ENCODE data around the gene AZIN2.
"Not testable (repeated sequence)": the region's sequence is repeated elsewhere in the genome, so short reads cannot be mapped to it uniquely, and the experiment has no call there.

DNA sequence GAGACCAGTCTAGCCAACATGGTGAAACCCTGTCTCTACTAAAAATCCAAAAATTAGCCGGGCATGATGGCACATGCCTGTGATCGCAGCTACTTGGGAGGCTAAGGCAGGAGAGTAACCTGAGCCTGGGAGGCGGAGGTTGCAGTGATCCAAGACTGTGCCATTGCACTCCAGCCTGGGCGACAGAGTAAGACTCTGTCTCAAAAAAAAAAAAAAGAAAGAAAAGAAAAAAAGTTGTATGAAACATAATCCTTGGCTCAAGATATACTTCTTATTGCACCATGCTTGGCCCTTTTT, 19.1 kb downstream of the AZIN2 start:
- not testable (repeated sequence) for TF ChIP-seq GATA3 (IDR thresholded peaks at IDR 0.05; ENCODE audit: borderline replicate concordance)
- TF ChIP-seq, protein P1, sequence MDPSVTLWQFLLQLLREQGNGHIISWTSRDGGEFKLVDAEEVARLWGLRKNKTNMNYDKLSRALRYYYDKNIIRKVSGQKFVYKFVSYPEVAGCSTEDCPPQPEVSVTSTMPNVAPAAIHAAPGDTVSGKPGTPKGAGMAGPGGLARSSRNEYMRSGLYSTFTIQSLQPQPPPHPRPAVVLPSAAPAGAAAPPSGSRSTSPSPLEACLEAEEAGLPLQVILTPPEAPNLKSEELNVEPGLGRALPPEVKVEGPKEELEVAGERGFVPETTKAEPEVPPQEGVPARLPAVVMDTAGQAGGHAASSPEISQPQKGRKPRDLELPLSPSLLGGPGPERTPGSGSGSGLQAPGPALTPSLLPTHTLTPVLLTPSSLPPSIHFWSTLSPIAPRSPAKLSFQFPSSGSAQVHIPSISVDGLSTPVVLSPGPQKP (IDR thresholded peaks at IDR 0.05; ENCODE audit: low read depth, low read length) = not testable (repeated sequence)
